K562 (cell line): ENCODE measurements around the gene AKAIN1. TPM values are rescaled to one million over a fixed set of nuclear protein-coding genes. Genes with fewer than 3 reads are reported as not detected.

Experiments used
- MTA3 ChIP-seq: fragments of 450-650 bp; formaldehyde crosslinking; IDR thresholded peaks from 2 replicates; pipeline ENCODE4 v1.6.1; 2017; ENCODE audit warnings: mild to moderate bottlenecking, borderline replicate concordance
- RBM39 ChIP-seq: fragments of 200-400 bp; formaldehyde crosslinking; optimal IDR thresholded peaks from 2 replicates; pipeline ENCODE3; 2018; ENCODE audit warnings: low read depth, low read length
- SRSF7 ChIP-seq: fragments of 200-400 bp; formaldehyde crosslinking; optimal IDR thresholded peaks from 2 replicates; pipeline ENCODE3; 2017; ENCODE audit warnings: mild to moderate bottlenecking, low read depth, low read length
- TAF1 ChIP-seq: IDR thresholded peaks from 2 replicates; pipeline ENCODE4 v1.6.1; 2011; ENCODE audit warnings: mild to moderate bottlenecking, low read length, moderate library complexity; ENCODE audit not compliant: insufficient read depth, control insufficient read depth, severe bottlenecking; ENCODE audit errors: extremely low read depth
- ZBTB1 ChIP-seq: sonication (generic); formaldehyde crosslinking; IDR thresholded peaks from 2 replicates; pipeline ENCODE4 v1.8.1; 2023; ENCODE audit warnings: missing genetic modification reagents, low read depth, mild to moderate bottlenecking, borderline replicate concordance
- ZFPM2 ChIP-seq: fragments of 250-450 bp; sonication (Bioruptor Pico); IDR thresholded peaks from 2 replicates; pipeline ENCODE4 v1.5.1; 2022; ENCODE audit warnings: mild to moderate bottlenecking
- ZSCAN32 ChIP-seq: fragments of 450-650 bp; formaldehyde crosslinking; IDR thresholded peaks from 2 replicates; pipeline ENCODE4 v1.4.0; 2020; ENCODE audit warnings: mild to moderate bottlenecking, moderate library complexity
- polyA plus RNA-seq, 8 experiments: library from polyadenylated mRNA; depleted of rRNA in 4 of 8; stranded (reverse) in 5 of 8; unstranded in 3 of 8; fragments of >200 nt; fragmentation: Nextera tagmentation in 2 of 8; fragmentation: Illumina TruSeq in 1 of 8; extraction: Ambion mirVana in 2 of 8; extraction: Trizol in 1 of 8; gene quantifications; 2 replicates each; pipeline versions ENCODE4 v1.2.1 to v1.2.3, GENCODE V29; 2011 to 2014; ENCODE audit warnings: inconsistent platforms in 1 of 8, missing spikeins in 1 of 8
- total RNA-seq, 7 experiments: library from RNA; depleted of rRNA in 6 of 7; stranded (reverse); fragments of >200 nt in 6 of 7; fragmentation: Illumina TruSeq in 2 of 7; extraction: Trizol in 2 of 7; gene quantifications; 2 replicates each; pipeline versions ENCODE4 v1.2.1 to v1.2.3, GENCODE V29; 2011 to 2021; ENCODE audit warnings: low replicate concordance in 1 of 7
- TF ChIP-seq, protein P1 (sequence below), 2 experiments: fragments of 200-800 bp in 1 of 2; sonication (Bioruptor generic) in 1 of 2; sonication (generic) in 1 of 2; formaldehyde crosslinking in 1 of 2; IDR thresholded peaks in 1 of 2; conservative IDR thresholded peaks in 1 of 2; 2 replicates each; pipeline versions ENCODE4 v1.5.0 to v1.6.1; 2016 to 2020; ENCODE audit warnings: missing compliant biosample characterization in 1 of 2, missing genetic modification characterization in 1 of 2, missing genetic modification reagents in 1 of 2
- TF ChIP-seq, protein P2 (sequence below): fragments of 450-650 bp; formaldehyde crosslinking; IDR thresholded peaks from 2 replicates; pipeline ENCODE4 v1.4.0; 2020; ENCODE audit warnings: mild to moderate bottlenecking
- TF ChIP-seq, protein P3 (sequence below): fragments of 450-650 bp; IDR thresholded peaks from 2 replicates; pipeline ENCODE4 v1.6.1; 2016; ENCODE audit warnings: low read depth, mild to moderate bottlenecking, moderate library complexity
- TF ChIP-seq, protein P4 (sequence below): fragments of 250-450 bp; sonication (Bioruptor Pico); IDR thresholded peaks from 2 replicates; pipeline ENCODE4 v1.5.0; 2021

AKAIN1 gene
- total and polyA plus RNA-seq, 9 of the 15 experiments (the other 6 are each of a cell fraction or from before 2014, with no cell fraction given), result not detected

DNA sequence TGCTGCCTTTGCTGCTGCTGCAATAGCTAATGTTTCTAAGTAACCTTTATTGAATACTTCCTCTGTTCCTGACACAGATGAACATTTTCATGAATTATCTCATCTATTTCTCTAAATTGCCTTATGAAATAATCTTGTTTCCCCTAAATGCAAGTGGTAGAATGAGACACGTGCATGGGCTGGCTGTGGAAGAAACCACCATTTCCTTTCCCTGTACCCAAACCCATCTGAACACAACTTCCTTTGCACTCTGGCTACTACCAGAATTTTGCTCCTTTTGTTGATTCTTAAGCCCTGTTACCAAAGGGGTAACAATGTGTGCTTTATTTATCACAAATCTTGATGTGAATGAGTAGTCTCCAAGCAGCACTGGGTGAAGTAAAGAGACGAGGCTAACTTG lies 29.2 kb downstream of the AKAIN1 start (continued):
- TF ChIP-seq, protein P1, sequence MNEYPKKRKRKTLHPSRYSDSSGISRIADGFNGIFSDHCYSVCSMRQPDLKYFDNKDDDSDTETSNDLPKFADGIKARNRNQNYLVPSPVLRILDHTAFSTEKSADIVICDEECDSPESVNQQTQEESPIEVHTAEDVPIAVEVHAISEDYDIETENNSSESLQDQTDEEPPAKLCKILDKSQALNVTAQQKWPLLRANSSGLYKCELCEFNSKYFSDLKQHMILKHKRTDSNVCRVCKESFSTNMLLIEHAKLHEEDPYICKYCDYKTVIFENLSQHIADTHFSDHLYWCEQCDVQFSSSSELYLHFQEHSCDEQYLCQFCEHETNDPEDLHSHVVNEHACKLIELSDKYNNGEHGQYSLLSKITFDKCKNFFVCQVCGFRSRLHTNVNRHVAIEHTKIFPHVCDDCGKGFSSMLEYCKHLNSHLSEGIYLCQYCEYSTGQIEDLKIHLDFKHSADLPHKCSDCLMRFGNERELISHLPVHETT (CRISPR knock-in tag; conservative IDR thresholded peaks at IDR 0.05 in 1 of 2, IDR thresholded peaks at IDR 0.05 in 1 of 2), result no peak
- TF ChIP-seq SRSF7, result no peak
- no peak for TF ChIP-seq RBM39
- TF ChIP-seq, protein P2, sequence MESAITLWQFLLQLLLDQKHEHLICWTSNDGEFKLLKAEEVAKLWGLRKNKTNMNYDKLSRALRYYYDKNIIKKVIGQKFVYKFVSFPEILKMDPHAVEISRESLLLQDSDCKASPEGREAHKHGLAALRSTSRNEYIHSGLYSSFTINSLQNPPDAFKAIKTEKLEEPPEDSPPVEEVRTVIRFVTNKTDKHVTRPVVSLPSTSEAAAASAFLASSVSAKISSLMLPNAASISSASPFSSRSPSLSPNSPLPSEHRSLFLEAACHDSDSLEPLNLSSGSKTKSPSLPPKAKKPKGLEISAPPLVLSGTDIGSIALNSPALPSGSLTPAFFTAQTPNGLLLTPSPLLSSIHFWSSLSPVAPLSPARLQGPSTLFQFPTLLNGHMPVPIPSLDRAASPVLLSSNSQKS (CRISPR knock-in tag), result no peak
- TF ChIP-seq ZSCAN32 (CRISPR knock-in tag), result no peak
- TF ChIP-seq TAF1, result no peak
- TF ChIP-seq ZBTB1 (CRISPR knock-in tag), result no peak
- no peak for TF ChIP-seq MTA3
- TF ChIP-seq ZFPM2 (CRISPR knock-in tag), result no peak
- TF ChIP-seq, protein P3, sequence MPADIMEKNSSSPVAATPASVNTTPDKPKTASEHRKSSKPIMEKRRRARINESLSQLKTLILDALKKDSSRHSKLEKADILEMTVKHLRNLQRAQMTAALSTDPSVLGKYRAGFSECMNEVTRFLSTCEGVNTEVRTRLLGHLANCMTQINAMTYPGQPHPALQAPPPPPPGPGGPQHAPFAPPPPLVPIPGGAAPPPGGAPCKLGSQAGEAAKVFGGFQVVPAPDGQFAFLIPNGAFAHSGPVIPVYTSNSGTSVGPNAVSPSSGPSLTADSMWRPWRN, result no peak
- TF ChIP-seq, protein P4, sequence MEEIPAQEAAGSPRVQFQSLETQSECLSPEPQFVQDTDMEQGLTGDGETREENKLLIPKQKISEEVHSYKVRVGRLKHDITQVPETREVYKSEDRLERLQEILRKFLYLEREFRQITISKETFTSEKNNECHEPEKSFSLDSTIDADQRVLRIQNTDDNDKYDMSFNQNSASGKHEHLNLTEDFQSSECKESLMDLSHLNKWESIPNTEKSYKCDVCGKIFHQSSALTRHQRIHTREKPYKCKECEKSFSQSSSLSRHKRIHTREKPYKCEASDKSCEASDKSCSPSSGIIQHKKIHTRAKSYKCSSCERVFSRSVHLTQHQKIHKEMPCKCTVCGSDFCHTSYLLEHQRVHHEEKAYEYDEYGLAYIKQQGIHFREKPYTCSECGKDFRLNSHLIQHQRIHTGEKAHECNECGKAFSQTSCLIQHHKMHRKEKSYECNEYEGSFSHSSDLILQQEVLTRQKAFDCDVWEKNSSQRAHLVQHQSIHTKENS (CRISPR knock-in tag), result no peak
